Measurements from ENCODE around the gene SLC6A4. TPM values are rescaled to one million over a fixed set of nuclear protein-coding genes. Genes with fewer than 3 reads are reported as not detected.

The SLC6A4 gene
- total RNA-seq, 4 donors from 2014 or later: 10.7 to 156 (median 109) TPM

- Histone ChIP-seq H3K9me3 (no peaks in the 10 kb centered on the region), H3K27me3 (no peaks in the 10 kb centered on the region), H3K36me3 (peaks cover 0 to 49% (median 0%) of the 10 kb centered on the region in 3 donors), H3K4me3 (no peak overlapping the region), H3K27ac (no peak overlapping the region), H3K4me1 (no peaks in the 10 kb centered on the region)
- DNase-seq: no peak
- TF ChIP-seq POLR2A (IDR thresholded peaks at IDR 0.05) (no peak), CTCF (IDR thresholded peaks at IDR 0.05) (no peak)
These were observed 58.6 kb downstream of the SLC6A4 start for GRCh38 chr17:30176855-30177254.

DNA sequence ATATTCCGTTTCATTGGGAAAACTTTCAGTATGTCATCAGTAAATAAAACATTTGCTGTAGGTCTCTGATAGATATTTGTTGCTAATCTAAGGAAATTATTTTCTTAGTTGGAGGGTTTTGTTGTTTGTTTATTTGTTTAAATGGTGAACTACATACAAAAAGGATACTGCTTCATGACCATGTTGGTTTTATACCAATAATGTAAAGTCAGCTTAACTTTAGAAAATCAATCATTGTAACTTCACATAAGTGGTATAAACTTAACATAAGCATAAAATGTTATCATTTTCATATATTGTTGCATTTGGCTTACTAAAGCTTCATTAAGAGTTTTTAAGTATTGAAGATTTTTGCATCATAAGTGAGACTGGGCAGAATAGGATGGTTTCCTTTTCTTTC lies 60.9 kb downstream of the SLC6A4 start:
- Histone ChIP-seq H3K27ac (no peak overlapping the region), H3K4me3 (no peak overlapping the region), H3K27me3 (no peaks in the 10 kb centered on the region), H3K4me1 (no peaks in the 10 kb centered on the region), H3K36me3 (peaks cover 0 to 26% (median 0%) of the 10 kb centered on the region in 3 donors), H3K9me3 (no peaks in the 10 kb centered on the region)
- DNase-seq: no peak
- TF ChIP-seq CTCF (IDR thresholded peaks at IDR 0.05): no peak
- TF ChIP-seq POLR2A (IDR thresholded peaks at IDR 0.05): no peak

GRCh38 chr17:30173649-30174048 lies 61.8 kb downstream of the SLC6A4 start:
- H3K9me3 ChIP-seq: no peaks in the 10 kb centered on the region
- no peak for DNase-seq
- TF ChIP-seq CTCF (IDR thresholded peaks at IDR 0.05): no peak
- no peak for TF ChIP-seq POLR2A (IDR thresholded peaks at IDR 0.05)
- peaks cover 0 to 17% (median 0%) of the 10 kb centered on the region in 3 donors for H3K36me3 ChIP-seq
- no peak overlapping the region for H3K27ac ChIP-seq
- H3K4me1 ChIP-seq: no peaks in the 10 kb centered on the region
- H3K4me3 ChIP-seq: no peak overlapping the region
- no peaks in the 10 kb centered on the region for H3K27me3 ChIP-seq

- Histone ChIP-seq H3K27ac (no peak overlapping the region), H3K27me3 (no peaks in the 10 kb centered on the region), H3K4me3 (no peak overlapping the region), H3K9me3 (no peaks in the 10 kb centered on the region), H3K4me1 (no peaks in the 10 kb centered on the region), H3K36me3 (peaks cover 0 to 17% (median 0%) of the 10 kb centered on the region in 3 donors)
- no peak for DNase-seq
- TF ChIP-seq CTCF (IDR thresholded peaks at IDR 0.05) (no peak), POLR2A (IDR thresholded peaks at IDR 0.05) (no peak)
These were observed 62.9 kb downstream of the SLC6A4 start for GRCh38 chr17:30172560-30172959.

- no peak overlapping the region for H3K27ac ChIP-seq
- no peaks in the 10 kb centered on the region for H3K27me3 ChIP-seq
- H3K9me3 ChIP-seq: no peaks in the 10 kb centered on the region
- peaks cover 0 to 10% (median 0%) of the 10 kb centered on the region in 3 donors for H3K36me3 ChIP-seq
- no peak overlapping the region for H3K4me3 ChIP-seq
- H3K4me1 ChIP-seq: no peaks in the 10 kb centered on the region
- DNase-seq: no peak
- TF ChIP-seq POLR2A (IDR thresholded peaks at IDR 0.05) (no peak), CTCF (IDR thresholded peaks at IDR 0.05) (no peak)
These were observed 65.0 kb downstream of the SLC6A4 start for GRCh38 chr17:30170415-30170987.

GRCh38 chr17:30165960-30166359 lies 69.5 kb downstream of the SLC6A4 start:
- no peak overlapping the region for H3K4me3 ChIP-seq
- no peak for DNase-seq
- H3K27ac ChIP-seq: no peak overlapping the region
- H3K36me3 ChIP-seq: peaks cover 0 to 8% (median 0%) of the 10 kb centered on the region in 3 donors
- H3K27me3 ChIP-seq: no peaks in the 10 kb centered on the region
- H3K4me1 ChIP-seq: no peaks in the 10 kb centered on the region
- no peaks in the 10 kb centered on the region for H3K9me3 ChIP-seq
- TF ChIP-seq POLR2A (IDR thresholded peaks at IDR 0.05): no peak
- no peak for TF ChIP-seq CTCF (IDR thresholded peaks at IDR 0.05)
